GM12878 (cell line): ENCODE results near the gene ZNF765.

Experiments used
- TAF1 ChIP-seq: IDR thresholded peaks from 2 replicates; pipeline ENCODE4 v1.6.1; 2011; ENCODE audit warnings: mild to moderate bottlenecking, low read depth, low read length, borderline replicate concordance
- TF ChIP-seq, protein P1 (sequence below), 3 experiments: IDR thresholded peaks in 2 of 3; conservative IDR thresholded peaks in 1 of 3; 2 replicates each; pipeline ENCODE4 v1.5.1; 2011; ENCODE audit warnings: low read depth in 3 of 3, low read length in 3 of 3, mild to moderate bottlenecking in 3 of 3, control low read depth in 2 of 3, moderate library complexity in 2 of 3, inconsistent platforms in 1 of 3, mixed read lengths in 1 of 3; ENCODE audit not compliant: control insufficient read depth in 2 of 3, insufficient read depth in 1 of 3; ENCODE audit errors: extremely low read depth in 1 of 3
- TF ChIP-seq, protein P2 (sequence below): IDR thresholded peaks from 2 replicates; pipeline ENCODE4 v1.6.1; 2011; ENCODE audit warnings: mild to moderate bottlenecking, low read depth, low read length, moderate library complexity; ENCODE audit not compliant: insufficient replicate concordance

DNA sequence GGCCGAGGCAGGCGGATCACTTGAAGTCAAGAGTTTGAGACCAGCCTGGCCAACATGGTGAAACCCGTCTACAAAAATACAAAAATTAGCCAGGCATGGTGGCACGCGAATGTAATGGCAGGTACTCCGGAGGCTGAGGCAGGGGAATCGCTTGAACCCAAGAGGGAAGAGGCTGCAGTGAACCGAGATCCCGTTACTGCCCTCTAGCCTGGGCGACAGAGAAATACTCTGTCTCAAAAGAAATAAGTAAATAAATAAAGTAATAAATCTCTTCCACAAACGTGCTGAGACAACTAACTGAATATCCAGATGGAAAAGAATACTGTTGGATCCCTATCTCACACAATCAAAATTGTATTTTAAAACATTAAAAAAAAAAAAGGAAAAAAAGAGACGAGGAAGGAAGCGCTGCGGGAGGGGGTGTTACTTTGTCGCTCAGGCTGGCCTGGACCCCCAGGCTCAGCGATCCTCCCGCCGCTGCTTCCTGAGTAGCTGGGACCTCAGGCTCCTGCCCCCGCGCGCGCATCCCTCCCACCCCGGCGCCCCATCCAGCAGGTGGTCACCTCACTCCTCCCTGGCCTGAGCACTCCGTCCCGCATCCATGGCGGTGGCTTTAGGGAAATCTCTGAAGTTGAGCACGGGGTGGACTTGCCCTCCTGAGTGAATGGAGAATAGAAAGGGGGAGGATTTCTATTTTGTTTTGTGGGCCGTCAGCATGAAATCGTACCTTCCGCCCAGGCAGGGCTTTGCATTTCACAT is 72.0 kb downstream of the ZNF765 start:
- TF ChIP-seq, protein P1, sequence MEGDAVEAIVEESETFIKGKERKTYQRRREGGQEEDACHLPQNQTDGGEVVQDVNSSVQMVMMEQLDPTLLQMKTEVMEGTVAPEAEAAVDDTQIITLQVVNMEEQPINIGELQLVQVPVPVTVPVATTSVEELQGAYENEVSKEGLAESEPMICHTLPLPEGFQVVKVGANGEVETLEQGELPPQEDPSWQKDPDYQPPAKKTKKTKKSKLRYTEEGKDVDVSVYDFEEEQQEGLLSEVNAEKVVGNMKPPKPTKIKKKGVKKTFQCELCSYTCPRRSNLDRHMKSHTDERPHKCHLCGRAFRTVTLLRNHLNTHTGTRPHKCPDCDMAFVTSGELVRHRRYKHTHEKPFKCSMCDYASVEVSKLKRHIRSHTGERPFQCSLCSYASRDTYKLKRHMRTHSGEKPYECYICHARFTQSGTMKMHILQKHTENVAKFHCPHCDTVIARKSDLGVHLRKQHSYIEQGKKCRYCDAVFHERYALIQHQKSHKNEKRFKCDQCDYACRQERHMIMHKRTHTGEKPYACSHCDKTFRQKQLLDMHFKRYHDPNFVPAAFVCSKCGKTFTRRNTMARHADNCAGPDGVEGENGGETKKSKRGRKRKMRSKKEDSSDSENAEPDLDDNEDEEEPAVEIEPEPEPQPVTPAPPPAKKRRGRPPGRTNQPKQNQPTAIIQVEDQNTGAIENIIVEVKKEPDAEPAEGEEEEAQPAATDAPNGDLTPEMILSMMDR (IDR thresholded peaks at IDR 0.05 in 2 of 3, conservative IDR thresholded peaks at IDR 0.05 in 1 of 3; ENCODE audit: control insufficient read depth in 2 of 3, extremely low read depth in 1 of 3, insufficient read depth in 1 of 3, low read depth in 3 of 3, low read length in 3 of 3) = no peak
- TF ChIP-seq, protein P2, sequence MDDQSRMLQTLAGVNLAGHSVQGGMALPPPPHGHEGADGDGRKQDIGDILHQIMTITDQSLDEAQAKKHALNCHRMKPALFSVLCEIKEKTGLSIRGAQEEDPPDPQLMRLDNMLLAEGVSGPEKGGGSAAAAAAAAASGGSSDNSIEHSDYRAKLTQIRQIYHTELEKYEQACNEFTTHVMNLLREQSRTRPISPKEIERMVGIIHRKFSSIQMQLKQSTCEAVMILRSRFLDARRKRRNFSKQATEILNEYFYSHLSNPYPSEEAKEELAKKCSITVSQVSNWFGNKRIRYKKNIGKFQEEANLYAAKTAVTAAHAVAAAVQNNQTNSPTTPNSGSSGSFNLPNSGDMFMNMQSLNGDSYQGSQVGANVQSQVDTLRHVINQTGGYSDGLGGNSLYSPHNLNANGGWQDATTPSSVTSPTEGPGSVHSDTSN = no peak
- TF ChIP-seq TAF1 = no peak
